Body of pancreas (tissue), 4 donors: ENCODE data around the gene VPS33B. TPM values are rescaled to one million over a fixed set of nuclear protein-coding genes. Genes with fewer than 3 reads are reported as not detected.

ENCODE experiments used
- ATAC-seq: fragments of 150-250 bp; one replicate; pipeline ENCODE4 v1.9.1; 2016
- DNase-seq, 4 donors: peaks; one replicate each; pipeline ENCODE4 v3.0.0-alpha.2; 2019
- H3K27ac ChIP-seq, 4 donors: fragments of 200-600 bp; sonication (generic); 1 replicate in 3 of 4; 2 replicates in 1 of 4; pipeline versions ENCODE4 v1.5.1 to v1.6.1; 2016 to 2019; ENCODE audit warnings: mild to moderate bottlenecking in 1 of 4, mixed read lengths in 1 of 4, moderate library complexity in 1 of 4
- H3K27me3 ChIP-seq, 2 donors: fragments of 200-600 bp; sonication (generic); one replicate each; pipeline ENCODE4 v1.6.0; 2016; ENCODE audit warnings: mild to moderate bottlenecking in 1 of 2
- H3K36me3 ChIP-seq, 2 donors: fragments of 200-600 bp; sonication (generic); replicated peaks in 1 of 2; 2 replicates each; pipeline ENCODE4 v1.5.1; 2016; ENCODE audit warnings: low read depth in 2 of 2; ENCODE audit not compliant: insufficient read depth in 1 of 2
- H3K4me1 ChIP-seq: fragments of 200-600 bp; sonication (generic); one replicate; pipeline ENCODE4 v1.6.0; 2016
- H3K4me3 ChIP-seq, 2 donors: fragments of 200-600 bp; sonication (generic); 1 replicate in 1 of 2; 2 replicates in 1 of 2; pipeline ENCODE4 v1.5.1; 2016 to 2019
- H3K9me3 ChIP-seq, 3 donors: fragments of 200-600 bp; sonication (generic); 1 replicate in 2 of 3; 2 replicates in 1 of 3; pipeline ENCODE4 v1.5.1; 2016
- POLR2A ChIP-seq, 3 donors: fragments of 450-650 bp; IDR thresholded peaks; one replicate each; pipeline ENCODE4 v1.6.1; 2016; ENCODE audit warnings: antibody characterized with exemption in 3 of 3, mild to moderate bottlenecking in 2 of 3
- WGBS, 2 donors: methylation state at CpG; one replicate each; pipeline ENCODE4 v1.1.5; 2017; 5-methylcytosine and 5-hydroxymethylcytosine counted together
- intact Hi-C: fragments of 100-400 bp; cut with DNase I; formaldehyde crosslinking; loops from one replicate; pipeline ENCODE4 v1.15.1; 2023
- total RNA-seq, 2 donors: library from RNA; depleted of rRNA; stranded (reverse); fragments of >200 nt; gene quantifications; one replicate each; pipeline ENCODE4 v1.1.0, GENCODE V29; 2016
- TF ChIP-seq, protein P1 (sequence below), 7 experiments: fragments of 450-650 bp in 4 of 7; fragments of 200-600 bp in 3 of 7; sonication (generic) in 3 of 7; IDR thresholded peaks; one replicate each; pipeline ENCODE4 v1.5.1; 2016 to 2019; ENCODE audit warnings: antibody characterized with exemption in 7 of 7

VPS33B gene
- total RNA-seq, 2 donors from 2014 or later, result 8.3 to 10.5 TPM

DNA sequence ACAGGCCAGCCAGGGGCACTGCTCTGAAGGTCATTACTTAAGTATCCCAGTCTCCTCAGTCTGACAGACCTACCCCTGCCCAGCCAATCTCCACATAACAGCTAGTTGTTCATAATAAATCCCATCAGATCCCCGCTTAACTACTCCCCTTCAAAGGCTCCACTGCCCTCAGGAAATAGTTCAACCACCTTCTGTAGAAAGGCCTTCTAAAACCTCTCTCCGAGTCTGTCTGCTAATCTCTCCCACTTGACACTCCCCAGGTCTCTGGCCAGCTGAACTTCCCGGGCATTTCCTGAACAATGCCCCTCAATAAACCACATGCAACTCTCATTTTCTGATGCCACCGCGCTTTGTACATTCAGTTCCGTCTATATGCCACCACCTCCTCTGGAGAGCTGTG is 34.1 kb downstream of the VPS33B start:
- Histone ChIP-seq H3K9me3 (no peaks in the 10 kb centered on the region), H3K4me3 (no peak overlapping the region), H3K4me1 (peaks cover 8% of the 10 kb centered on the region), H3K36me3 (no peaks in the 10 kb centered on the region), H3K27me3 (no peaks in the 10 kb centered on the region), H3K27ac (no peak overlapping the region)
- intact Hi-C loops, result no loop called here
- TF ChIP-seq POLR2A (IDR thresholded peaks at IDR 0.05), result no peak
- TF ChIP-seq, protein P1, sequence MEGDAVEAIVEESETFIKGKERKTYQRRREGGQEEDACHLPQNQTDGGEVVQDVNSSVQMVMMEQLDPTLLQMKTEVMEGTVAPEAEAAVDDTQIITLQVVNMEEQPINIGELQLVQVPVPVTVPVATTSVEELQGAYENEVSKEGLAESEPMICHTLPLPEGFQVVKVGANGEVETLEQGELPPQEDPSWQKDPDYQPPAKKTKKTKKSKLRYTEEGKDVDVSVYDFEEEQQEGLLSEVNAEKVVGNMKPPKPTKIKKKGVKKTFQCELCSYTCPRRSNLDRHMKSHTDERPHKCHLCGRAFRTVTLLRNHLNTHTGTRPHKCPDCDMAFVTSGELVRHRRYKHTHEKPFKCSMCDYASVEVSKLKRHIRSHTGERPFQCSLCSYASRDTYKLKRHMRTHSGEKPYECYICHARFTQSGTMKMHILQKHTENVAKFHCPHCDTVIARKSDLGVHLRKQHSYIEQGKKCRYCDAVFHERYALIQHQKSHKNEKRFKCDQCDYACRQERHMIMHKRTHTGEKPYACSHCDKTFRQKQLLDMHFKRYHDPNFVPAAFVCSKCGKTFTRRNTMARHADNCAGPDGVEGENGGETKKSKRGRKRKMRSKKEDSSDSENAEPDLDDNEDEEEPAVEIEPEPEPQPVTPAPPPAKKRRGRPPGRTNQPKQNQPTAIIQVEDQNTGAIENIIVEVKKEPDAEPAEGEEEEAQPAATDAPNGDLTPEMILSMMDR (IDR thresholded peaks at IDR 0.05), result no peak
- WGBS, 2 donors, result 51 to 79% methylated on average over 6 of the region's 6 CpGs
- no peak for DNase-seq
- ATAC-seq, result no peak

DNA sequence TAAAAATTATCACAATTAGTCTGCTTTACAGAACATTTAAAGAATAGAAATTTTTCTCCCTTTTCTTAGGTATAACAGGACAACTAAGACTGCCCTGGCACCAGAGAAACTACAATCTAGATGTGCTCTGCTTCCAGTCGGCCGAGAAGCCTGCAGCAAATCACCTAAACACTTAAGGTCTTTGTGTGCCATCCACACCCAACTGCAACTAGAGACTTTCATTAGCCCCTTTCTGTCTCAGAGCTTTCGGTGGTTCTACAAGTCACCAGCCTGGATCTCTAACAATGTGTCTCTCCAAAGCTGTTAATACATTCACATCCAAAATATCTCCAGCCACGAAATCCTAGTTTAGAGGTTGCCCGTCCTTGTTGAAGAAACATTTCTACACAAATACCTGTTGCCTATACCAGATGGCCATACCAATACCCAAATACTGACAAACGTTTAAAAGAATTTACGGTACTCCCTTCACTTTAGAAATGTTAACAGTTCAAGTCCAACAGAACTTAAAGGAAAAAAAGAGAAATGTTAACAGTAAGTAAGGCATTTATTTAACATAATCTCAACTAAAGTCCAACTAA is 34.7 kb downstream of the VPS33B start:
- no peak overlapping the region for H3K4me3 ChIP-seq
- H3K27me3 ChIP-seq, result no peaks in the 10 kb centered on the region
- intact Hi-C loops, result no loop called here
- no peak for TF ChIP-seq POLR2A (IDR thresholded peaks at IDR 0.05)
- TF ChIP-seq, protein P1 (IDR thresholded peaks at IDR 0.05), result no peak
- no peak for ATAC-seq
- no peaks in the 10 kb centered on the region for H3K36me3 ChIP-seq
- H3K27ac ChIP-seq, result no peak overlapping the region
- peaks cover 5% of the 10 kb centered on the region for H3K4me1 ChIP-seq
- no peaks in the 10 kb centered on the region for H3K9me3 ChIP-seq
- no peak for DNase-seq
- WGBS, 2 donors, result 70 to 73% methylated on average over 7 of the region's 7 CpGs

DNA sequence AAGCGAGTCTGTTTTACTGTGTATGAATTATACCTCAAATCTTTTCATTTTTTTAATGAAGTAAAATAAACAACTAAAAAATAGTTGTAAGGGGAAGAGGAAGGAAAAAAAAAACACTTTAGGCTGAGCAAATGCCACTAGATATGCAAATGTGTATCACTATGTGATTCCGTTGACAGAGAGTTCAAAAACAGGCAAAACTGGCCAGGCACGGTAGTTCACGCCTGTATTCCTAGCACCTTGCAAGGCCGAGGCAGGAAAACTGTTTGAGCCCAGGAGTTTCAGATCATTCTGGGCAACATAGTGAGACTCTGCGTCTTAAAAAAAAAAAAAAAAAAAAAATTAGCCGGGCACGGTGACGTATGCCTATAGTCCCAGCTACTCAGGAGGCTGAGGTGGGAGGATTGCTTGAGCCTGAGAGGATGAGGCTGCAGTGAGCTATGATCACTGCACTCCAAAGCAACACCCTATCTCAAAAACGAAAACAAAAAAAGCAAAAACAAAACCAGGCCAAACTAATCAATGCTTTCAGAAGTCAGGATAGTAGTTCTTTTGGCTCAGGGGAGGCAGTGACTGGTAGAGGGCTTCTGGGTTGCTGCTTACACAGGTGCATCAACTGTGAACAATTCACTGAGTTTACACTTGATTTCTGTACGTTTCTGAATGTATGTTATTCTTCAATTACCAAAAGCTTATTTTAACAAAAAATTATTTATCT is 35.4 kb downstream of the VPS33B start:
- Histone ChIP-seq H3K27ac (no peak overlapping the region), H3K36me3 (no peaks in the 10 kb centered on the region), H3K9me3 (no peaks in the 10 kb centered on the region), H3K4me1 (peaks cover 5% of the 10 kb centered on the region), H3K4me3 (no peak overlapping the region), H3K27me3 (no peaks in the 10 kb centered on the region)
- intact Hi-C loops, result no loop called here
- WGBS, 2 donors, result 52 to 61% methylated on average over 11 of the region's 11 CpGs
- ATAC-seq (no peak), DNase-seq (no peak)
- TF ChIP-seq, protein P1 (IDR thresholded peaks at IDR 0.05), result no peak
- TF ChIP-seq POLR2A (IDR thresholded peaks at IDR 0.05), result no peak

DNA sequence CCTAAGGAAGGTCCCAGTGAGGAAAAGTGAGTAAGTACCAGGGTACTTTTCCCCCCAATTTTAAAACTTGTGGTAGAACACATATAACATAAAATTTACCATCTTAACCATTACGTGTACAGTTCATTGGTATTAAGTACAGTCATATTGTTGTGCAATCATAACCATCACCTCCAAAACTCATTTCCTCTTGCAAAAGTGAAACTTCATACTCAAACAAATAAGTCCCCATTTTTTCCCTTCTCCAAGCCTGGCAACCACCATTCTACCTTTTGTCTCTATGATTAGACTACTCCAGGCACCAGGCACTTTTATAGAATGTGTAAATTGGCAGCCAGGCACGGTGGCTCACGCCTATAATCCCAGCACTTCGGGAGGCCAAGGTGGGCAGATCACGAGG is 40.3 kb downstream of the VPS33B start:
- TF ChIP-seq, protein P1 (IDR thresholded peaks at IDR 0.05), result no peak
- TF ChIP-seq POLR2A (IDR thresholded peaks at IDR 0.05), result no peak
- H3K36me3 ChIP-seq, result no peaks in the 10 kb centered on the region
- no peak for DNase-seq
- H3K27me3 ChIP-seq, result no peaks in the 10 kb centered on the region
- no peaks in the 10 kb centered on the region for H3K9me3 ChIP-seq
- H3K27ac ChIP-seq, result no peak overlapping the region
- intact Hi-C loops, result no loop called here
- WGBS, 2 donors, result 89 to 93% methylated on average over 5 of the region's 5 CpGs
- no peaks in the 10 kb centered on the region for H3K4me1 ChIP-seq
- ATAC-seq, result no peak
- H3K4me3 ChIP-seq, result no peak overlapping the region

DNA sequence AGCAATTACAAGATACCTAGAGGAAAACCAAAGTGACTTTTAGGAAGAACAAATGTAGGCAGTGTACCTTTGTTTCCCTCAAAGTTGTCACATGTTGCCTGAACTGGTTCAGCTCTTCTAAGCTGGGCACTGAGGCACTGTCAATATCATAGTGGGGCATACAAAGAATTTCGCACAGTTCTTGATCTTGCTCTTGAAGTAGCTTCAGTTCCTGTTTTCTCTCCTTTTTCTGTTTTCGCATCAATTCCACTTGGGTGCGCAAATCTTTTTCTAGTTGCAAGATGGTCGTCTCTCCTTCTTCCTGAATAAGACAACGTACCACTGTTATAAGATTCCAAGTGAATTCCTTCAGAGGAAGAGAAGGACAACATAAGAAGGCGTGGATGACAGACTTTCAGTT is 40.7 kb downstream of the VPS33B start:
- no peak for TF ChIP-seq POLR2A (IDR thresholded peaks at IDR 0.05)
- TF ChIP-seq, protein P1 (IDR thresholded peaks at IDR 0.05), result no peak
- Histone ChIP-seq H3K36me3 (no peaks in the 10 kb centered on the region), H3K27ac (no peak overlapping the region), H3K27me3 (no peaks in the 10 kb centered on the region), H3K4me1 (no peaks in the 10 kb centered on the region), H3K9me3 (no peaks in the 10 kb centered on the region), H3K4me3 (no peak overlapping the region)
- ATAC-seq, result no peak
- no peak for DNase-seq
- intact Hi-C loops, result no loop called here
- WGBS, 2 donors, result 84 to 91% methylated on average over 6 of the region's 6 CpGs
